ENCODE measurements around the gene CCDC57. TPM values are rescaled to one million over a fixed set of nuclear protein-coding genes. Genes with fewer than 3 reads are reported as not detected.

CCDC57 gene
- total RNA-seq, 3 donors from 2014 or later: 48.9 to 64.6 (median 60.5) TPM

DNA sequence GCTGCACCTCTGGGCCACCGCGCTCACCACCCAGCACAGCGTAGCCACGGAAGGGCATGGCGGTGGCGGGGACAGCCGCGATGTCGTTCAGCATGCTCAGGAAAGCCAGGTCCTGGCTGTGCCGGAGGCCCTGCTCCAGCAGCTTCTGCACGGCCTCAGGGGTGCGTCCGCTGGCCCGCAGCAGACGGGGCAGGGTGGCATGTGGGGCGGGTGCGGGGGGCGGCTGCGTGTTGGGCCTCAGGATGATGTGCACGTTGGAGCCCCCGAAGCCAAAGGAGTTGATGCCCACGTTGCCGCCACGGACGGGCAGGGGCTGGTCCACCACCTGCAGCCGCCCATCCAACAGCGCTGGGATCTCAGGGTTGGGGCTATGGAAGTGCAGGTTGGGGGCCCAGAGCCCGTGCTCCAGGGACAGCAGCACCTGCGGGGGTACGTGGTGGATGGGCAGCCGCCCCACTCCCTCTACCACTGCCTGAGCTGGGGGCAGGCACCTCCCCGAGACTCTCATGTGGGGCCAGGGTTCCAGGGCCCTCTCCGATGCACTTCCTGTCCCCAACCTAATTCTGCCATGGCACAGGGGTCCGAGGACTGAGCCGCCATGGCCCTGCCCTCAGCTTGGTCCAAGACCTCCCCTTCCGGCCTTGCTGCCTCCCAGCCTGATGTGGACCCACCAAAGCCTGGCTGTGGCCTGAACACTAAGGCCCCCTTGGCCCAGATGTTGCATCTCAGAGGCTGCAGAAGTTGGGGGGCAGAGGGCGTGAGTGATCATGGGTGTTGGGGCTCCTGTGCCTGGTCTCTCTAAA, 121.2 kb downstream of the CCDC57 start:
- DNase-seq (no peak), ATAC-seq (no peak)
- no peak overlapping the region for H3K4me3 Mint-ChIP-seq
- H3K4me1 Mint-ChIP-seq (ENCODE audit: low read depth): peaks cover 3% of the 10 kb centered on the region
- H3K9me3 Mint-ChIP-seq: no peaks in the 10 kb centered on the region
- no peaks in the 10 kb centered on the region for H3K27me3 Mint-ChIP-seq (ENCODE audit: low read depth)
- peaks cover 4% of the 10 kb centered on the region for H3K36me3 Mint-ChIP-seq (ENCODE audit: insufficient read depth)

- no peaks in the 10 kb centered on the region for H3K4me1 Mint-ChIP-seq (ENCODE audit: low read depth)
- H3K27me3 Mint-ChIP-seq (ENCODE audit: low read depth): no peaks in the 10 kb centered on the region
- no peaks in the 10 kb centered on the region for H3K9me3 Mint-ChIP-seq
- peaks cover 3% of the 10 kb centered on the region for H3K36me3 Mint-ChIP-seq (ENCODE audit: insufficient read depth)
- H3K4me3 Mint-ChIP-seq: no peak overlapping the region
- ATAC-seq (no peak), DNase-seq (no peak)
Observed at GRCh38 chr17:82090549-82091263, 121.9 kb downstream of the CCDC57 start.

DNA sequence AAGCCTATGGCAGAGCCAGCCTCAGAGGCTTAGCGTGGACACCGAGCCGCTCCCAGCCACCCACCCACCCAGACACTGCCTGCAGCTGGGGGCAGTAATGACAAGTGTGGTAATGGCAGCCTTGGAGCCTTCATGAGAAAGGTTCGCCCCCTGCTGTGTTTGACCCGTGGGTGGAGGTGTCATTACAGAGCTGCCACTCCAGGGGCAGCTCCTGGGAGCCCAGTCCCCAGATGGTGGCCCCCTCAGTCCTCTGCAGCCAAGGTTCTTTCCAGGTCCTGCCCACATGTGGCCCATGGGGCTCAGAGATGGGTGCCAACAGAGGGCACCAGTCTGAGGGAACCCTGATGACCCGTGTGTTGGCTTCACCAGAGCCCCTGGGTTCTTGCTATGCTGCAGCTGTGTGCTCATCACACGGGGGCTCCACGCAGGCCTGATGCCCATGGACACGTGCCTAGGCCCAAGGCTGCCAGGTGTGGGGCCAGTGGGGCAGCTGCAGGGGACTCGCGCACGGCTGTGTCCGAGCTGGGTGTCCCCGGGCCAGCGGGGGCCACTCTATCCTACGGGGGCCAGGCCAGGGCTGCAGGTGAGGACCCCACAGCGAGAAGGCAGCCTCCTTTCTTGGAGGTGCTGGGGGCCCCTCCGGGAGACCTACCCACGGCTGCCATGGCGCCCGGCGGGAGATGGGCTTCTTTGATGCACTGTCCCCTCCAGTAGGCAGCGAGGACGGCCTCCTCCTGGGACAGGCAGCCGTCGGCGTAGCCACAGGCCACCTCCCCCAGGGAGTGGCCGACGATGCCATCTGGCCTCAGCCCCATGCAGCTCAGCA, 122.7 kb downstream of the CCDC57 start:
- no peaks in the 10 kb centered on the region for H3K4me1 Mint-ChIP-seq (ENCODE audit: low read depth)
- no peak overlapping the region for H3K4me3 Mint-ChIP-seq
- H3K36me3 Mint-ChIP-seq (ENCODE audit: insufficient read depth): peaks cover 3% of the 10 kb centered on the region
- H3K9me3 Mint-ChIP-seq: no peaks in the 10 kb centered on the region
- ATAC-seq (no peak), DNase-seq (no peak)
- H3K27me3 Mint-ChIP-seq (ENCODE audit: low read depth): no peaks in the 10 kb centered on the region

DNA sequence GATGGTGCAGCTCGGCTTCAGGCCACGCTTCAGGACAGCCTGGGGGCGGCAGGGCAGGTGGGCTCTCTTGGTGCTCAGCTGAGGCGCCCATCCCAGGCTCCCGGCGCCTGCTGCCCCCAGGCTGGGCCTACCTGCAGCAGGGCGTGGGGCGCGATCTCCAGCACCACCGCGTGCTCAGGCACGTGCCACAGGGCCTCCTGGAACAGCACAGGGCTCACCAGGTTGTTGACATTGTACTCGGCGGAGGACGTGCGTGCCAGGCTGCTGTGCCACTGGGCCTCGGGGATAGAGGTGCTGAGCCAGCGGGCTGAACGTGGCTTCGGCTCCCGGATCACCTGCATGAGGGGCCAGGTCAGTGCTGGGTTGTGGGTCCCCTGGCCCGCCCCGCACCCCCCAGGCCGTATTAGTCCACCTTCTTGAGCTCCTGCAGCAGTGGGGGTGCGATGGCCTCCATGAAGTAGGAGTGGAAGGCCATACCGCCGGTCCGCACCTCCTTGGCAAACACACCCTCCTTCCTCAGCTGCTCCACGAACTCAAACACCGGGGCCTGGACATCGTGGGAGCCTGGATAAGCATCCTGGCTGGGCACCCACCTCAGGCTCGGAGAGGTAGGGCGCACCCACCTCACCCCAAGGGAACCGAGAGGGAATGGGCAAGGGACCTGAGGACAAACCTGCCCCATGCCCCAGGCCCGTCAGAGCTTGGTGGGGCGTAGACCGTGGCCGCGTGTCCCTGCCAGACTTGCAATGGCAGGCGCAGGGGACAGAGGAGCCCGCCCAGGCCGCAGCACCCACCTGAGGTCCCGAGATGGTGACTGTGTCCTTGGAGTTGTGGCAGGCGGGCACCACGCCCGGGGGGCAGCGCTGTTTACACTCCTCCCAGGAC, 123.6 kb downstream of the CCDC57 start:
- H3K4me1 Mint-ChIP-seq (ENCODE audit: low read depth): no peaks in the 10 kb centered on the region
- no peaks in the 10 kb centered on the region for H3K9me3 Mint-ChIP-seq
- DNase-seq (no peak), ATAC-seq (no peak)
- peaks cover 3% of the 10 kb centered on the region for H3K36me3 Mint-ChIP-seq (ENCODE audit: insufficient read depth)
- no peaks in the 10 kb centered on the region for H3K27me3 Mint-ChIP-seq (ENCODE audit: low read depth)
- no peak overlapping the region for H3K4me3 Mint-ChIP-seq

DNA sequence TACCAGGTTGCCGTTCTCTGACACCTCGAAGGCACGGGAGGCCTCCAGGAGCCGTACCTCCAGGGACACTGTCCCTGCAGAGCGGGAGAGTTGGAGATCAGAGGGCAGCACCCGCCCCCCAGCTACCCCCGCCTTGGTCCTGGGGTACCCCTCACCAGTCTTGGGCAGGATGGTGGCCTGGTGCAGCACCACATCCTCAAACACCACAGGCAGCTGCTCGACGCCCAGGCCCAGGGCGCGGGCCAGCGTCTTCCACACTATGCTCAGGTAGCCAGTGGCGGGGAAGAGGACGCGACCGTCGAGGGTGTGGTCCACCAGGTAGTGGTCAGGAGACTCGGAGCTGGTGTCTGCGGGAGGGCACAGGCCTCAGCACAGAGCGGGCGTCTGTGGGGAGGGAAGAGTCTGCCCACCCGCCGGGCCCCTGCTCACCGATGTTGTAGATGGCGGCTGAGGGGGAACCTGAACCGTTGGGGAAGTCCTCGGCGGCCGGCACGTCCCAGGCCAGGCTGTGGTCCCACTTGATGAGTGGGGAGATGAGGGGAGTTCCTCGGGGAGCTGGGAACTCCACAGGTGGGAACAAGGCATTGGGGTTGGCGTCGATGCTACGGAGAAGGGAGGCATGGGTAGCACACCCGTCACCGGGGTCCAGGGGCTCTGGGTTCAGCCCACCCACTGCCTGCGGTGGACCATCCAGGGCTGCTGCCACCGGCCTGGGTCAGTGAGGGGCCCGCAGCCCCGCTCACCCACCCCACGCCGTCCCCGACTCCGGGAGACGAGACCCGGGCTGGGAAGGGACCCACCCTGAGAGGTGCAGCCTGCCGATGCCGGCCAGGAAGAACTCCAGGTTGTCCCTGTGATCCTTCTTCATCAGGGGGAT, 124.4 kb downstream of the CCDC57 start:
- H3K36me3 Mint-ChIP-seq (ENCODE audit: insufficient read depth): peaks cover 1% of the 10 kb centered on the region
- no peak overlapping the region for H3K4me3 Mint-ChIP-seq
- DNase-seq: no peak
- H3K4me1 Mint-ChIP-seq (ENCODE audit: low read depth): no peaks in the 10 kb centered on the region
- no peak for ATAC-seq
- H3K9me3 Mint-ChIP-seq: no peaks in the 10 kb centered on the region
- no peaks in the 10 kb centered on the region for H3K27me3 Mint-ChIP-seq (ENCODE audit: low read depth)

DNA sequence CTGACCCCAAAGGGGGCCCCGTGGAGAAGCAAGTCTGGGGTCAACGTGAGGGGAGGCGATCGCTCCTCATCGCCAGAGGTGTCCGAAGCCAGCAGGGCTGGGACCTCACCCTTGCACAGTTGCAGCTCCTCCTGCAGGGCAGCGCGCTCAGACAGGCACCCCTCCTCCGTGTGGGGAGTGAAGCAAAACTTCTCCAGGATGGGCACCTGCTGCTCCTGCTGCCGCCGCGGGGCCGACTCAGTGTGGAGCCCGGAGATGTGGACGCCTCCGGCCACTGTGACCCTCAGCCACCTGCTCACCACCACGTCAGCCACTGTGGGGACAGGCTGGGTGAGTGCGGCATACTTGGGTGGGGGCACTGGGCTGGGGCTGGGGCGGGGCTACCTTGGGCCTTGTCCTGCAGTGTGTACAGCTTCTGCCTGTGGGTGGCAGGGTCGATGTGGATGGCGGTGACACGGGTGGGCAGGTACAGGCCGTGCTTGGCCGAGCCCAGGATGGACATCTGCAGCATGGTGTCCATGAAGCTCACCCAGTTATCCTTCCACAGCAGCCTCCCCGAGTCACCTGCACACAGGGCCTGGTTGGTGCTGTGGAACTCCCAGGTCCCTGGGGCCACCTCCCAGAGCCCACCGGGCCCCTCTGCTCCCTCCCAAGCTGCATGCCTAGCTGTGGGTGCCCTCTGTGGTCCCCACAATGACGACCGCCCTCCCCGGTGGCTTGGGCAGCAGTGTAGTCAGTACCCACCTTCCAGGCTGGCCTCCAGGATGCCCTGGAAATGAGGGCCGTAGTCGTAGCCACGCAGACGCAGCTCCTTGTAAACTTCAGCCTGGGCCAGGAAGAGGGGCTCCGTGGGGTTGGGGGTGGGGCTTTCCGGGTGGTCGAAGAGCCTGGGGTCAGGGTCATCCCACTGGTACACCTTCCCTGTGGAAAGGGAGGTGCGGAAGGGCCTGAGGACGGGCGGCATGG, 125.4 kb downstream of the CCDC57 start:
- Mint-ChIP-seq H3K36me3 (ENCODE audit: insufficient read depth) (no peaks in the 10 kb centered on the region), H3K4me1 (ENCODE audit: low read depth) (no peaks in the 10 kb centered on the region), H3K9me3 (no peaks in the 10 kb centered on the region)

DNA sequence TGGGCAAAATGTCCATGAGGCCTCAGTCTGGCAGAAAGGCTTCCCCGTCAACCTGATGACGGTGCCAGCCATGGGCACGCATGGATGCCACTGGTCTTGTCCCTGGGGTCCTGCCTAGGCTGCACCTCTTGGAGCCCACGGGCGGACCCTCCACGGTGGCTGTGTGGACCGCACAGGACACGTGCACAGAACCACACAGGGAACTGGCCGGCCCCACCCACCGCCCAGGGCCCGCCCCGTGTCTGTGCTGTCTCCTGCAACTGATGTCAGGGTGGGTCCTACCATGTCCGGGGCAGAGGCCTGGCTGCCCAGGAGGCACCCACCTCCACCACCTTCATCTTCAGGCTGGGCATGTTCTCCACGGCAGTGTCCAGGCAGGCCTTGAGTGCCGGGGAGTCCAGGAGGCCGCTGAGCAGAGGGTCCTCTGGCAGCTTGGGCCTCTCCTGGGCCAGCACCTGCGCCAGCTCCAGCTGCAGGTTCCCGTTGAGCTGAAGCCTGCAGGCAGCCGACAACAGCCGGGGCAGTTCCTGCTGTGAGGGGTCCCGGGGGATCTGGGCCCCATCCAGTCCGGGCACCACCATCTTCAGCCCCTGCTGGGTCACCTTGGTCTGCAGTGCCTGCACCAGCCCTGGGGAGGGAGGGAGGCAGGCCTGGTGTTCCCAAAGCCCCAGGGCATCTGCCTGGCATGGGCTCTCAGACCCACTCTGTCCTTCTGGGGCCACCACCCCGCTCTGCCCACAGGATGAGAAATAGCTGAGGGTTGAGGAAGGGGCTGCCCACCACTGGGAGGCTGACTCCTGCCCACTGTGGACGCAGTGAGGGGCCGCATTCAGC, 126.5 kb downstream of the CCDC57 start:
- H3K36me3 Mint-ChIP-seq (ENCODE audit: insufficient read depth): no peaks in the 10 kb centered on the region
- no peak overlapping the region for H3K4me3 Mint-ChIP-seq
- no peak for ATAC-seq
- no peaks in the 10 kb centered on the region for H3K9me3 Mint-ChIP-seq
- no peaks in the 10 kb centered on the region for H3K27me3 Mint-ChIP-seq (ENCODE audit: low read depth)
- no peaks in the 10 kb centered on the region for H3K4me1 Mint-ChIP-seq (ENCODE audit: low read depth)
- DNase-seq: no peak

More for the DNA sequence above, 125.4 kb downstream of the CCDC57 start:
- Mint-ChIP-seq H3K4me3 (no peak overlapping the region), H3K27me3 (ENCODE audit: low read depth) (no peaks in the 10 kb centered on the region)
- ATAC-seq (no peak), DNase-seq (no peak)

DNA sequence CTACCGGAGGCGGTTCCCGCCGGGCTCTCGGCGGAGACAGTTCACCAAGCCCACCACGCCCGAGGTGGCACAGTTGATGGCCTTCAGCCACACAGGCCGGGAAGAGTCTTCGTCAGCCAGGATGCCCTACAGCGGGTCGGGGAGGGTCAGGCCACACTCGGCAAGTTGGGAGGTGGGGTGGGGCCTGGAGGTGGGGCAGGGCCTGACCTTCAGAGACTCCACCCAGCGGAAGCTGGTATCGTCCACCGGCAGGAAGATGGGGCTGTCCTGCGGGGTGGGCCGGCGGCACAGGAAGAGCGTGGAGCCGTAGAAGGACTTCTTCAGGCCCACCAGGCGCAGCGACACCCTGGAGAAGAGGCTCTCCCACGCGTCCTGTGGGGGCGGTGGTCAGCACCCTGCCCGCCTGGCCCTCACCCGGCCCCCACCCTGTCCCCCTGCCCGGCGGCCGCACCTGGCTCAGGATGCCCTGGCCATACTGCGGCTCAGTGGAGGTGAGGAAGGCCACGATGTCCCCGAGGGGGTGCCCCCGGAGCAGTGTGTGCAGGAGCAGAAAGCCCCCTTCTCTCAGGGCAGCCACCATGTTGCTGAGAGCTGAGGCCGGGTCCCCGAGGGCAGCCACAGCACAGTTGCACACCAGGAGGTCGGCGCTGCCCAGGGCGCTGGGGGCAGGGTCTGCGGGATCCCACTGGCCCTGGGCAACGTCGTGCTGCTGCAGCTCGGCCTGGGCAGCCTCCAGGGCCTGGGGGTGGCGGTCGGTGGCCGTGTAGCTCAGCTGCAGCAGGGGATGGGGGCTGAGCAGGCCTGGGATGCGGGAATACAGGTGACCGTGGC, 127.4 kb downstream of the CCDC57 start:
- Mint-ChIP-seq H3K9me3 (no peaks in the 10 kb centered on the region), H3K27me3 (ENCODE audit: low read depth) (no peaks in the 10 kb centered on the region), H3K4me3 (no peak overlapping the region), H3K4me1 (ENCODE audit: low read depth) (no peaks in the 10 kb centered on the region), H3K36me3 (ENCODE audit: insufficient read depth) (no peaks in the 10 kb centered on the region)
- ATAC-seq (no peak), DNase-seq (no peak)

- Mint-ChIP-seq H3K9me3 (no peaks in the 10 kb centered on the region), H3K27me3 (ENCODE audit: low read depth) (no peaks in the 10 kb centered on the region), H3K4me1 (ENCODE audit: low read depth) (no peaks in the 10 kb centered on the region), H3K36me3 (ENCODE audit: insufficient read depth) (no peaks in the 10 kb centered on the region), H3K4me3 (no peak overlapping the region)
- no peak for DNase-seq
- no peak for ATAC-seq
Observed at GRCh38 chr17:82084373-82085030, 128.1 kb downstream of the CCDC57 start.

DNA sequence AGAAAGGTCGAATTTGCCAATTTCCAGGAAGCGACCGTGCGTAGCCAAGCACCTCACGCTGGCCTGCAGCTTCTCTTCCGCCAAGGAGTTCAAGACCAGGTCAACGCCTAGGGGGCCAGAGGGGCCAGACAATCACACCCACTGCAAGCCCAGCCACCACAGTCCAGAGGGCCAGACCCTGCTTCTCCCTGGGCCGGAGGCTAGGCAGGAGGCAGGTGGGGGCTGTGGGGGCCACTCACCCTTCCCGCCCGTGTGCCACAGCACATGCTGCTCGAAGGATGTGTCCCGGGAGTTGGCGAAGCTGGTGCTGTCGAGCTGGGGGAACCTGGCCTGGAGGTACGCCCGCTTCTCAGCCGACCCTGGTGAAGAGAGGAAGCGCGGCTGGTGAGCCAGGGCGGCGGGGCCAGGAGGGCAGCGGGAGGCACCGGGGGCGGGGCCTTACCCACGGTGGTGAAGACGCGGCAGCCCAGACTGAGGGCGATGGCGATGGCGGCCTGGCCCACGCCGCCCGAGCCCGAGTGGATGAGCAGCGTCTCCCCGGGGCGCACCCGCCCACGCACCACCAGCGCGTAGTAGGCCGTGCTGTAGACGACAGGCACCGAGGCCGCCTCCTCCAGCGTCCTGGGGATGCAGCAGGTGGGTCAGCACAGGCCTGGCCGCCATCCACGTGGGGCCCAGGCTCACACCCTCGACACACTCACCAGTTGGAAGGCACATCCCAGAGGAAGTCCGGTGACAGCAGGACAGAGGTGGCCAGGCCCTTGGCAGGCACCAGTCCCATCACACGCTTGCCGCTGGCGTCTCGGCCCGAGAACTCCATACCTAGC, 128.9 kb downstream of the CCDC57 start:
- H3K4me1 Mint-ChIP-seq (ENCODE audit: low read depth): no peaks in the 10 kb centered on the region
- ATAC-seq (no peak), DNase-seq (no peak)
- no peaks in the 10 kb centered on the region for H3K36me3 Mint-ChIP-seq (ENCODE audit: insufficient read depth)
- no peaks in the 10 kb centered on the region for H3K9me3 Mint-ChIP-seq
- H3K27me3 Mint-ChIP-seq (ENCODE audit: low read depth): no peaks in the 10 kb centered on the region
- H3K4me3 Mint-ChIP-seq: no peak overlapping the region
